Nucleus accumbens (tissue), 56 donors: ENCODE data around the gene MMP17.
"Not testable (repeated sequence)": the region's sequence is repeated elsewhere in the genome, so short reads cannot be mapped to it uniquely, and the experiment has no call there.

Experiments
- DNase-seq, 56 donors: peaks; one replicate each; lab custom pipeline; 2025; lab: John Stamatoyannopoulos, UW

Gene MMP17

DNA sequence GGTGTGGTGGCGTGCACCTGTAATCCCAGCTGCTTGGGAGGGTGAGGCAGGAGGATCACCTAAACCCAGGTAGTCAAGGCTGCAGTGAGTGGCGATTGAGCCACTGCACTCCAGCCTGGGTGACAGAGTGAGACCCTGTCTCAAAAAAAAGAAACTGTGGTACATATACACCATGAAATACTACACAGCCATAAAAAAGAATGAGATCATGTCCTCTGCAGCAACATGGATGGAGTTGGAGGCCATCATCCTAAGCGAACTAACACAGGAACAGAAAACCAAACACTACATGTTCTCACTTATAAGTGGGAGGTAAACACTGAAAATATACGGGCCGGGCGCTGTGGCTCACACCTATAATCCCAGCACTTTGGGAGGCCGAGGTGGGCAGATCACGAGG lies 63.5 kb downstream of the MMP17 start:
- DNase-seq, result not testable (repeated sequence)

DNA sequence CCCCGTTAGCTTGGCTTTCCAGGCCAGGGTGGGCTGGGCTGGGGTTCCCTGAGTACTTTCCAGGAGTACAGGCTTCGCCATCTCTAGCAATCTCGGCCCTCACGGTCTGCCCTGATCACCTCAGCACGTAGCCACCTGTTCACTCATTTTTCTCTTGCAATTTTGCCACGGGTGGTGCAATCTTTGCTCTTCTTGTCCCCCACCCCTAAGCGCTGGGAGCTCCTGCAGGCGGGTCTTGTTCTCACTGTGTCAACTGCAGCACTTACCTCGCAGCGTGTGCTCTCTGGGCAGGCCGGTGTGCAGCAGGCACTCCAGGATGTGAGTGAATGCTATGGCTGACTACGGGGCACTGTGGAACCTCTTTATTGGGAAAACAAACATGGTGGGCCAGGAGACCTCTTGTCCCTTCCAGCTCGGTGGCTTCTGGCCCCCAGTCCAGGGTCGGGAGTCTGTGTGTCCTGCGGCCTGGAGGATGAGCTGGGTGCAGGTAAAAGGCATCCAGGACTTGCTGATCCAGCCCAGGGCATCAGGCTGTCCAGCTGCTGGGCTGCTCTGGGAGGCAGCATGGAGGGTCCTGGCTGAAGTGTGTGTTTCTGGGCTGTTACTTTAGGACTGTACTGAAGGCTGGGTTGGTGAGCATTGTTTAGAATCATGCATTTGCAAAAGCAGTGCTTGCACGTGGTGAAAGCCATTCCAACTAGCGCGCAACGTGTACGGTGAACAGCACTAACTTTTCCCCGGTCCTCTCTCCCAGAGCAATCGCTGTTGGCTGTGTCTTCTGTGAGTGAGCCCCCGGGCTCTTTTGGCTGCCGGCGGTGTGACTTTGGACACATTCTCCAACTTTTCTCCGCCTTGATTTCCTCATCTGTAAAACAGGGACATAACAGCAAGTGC lies 64.8 kb downstream of the MMP17 start:
- DNase-seq, result no peak

DNA sequence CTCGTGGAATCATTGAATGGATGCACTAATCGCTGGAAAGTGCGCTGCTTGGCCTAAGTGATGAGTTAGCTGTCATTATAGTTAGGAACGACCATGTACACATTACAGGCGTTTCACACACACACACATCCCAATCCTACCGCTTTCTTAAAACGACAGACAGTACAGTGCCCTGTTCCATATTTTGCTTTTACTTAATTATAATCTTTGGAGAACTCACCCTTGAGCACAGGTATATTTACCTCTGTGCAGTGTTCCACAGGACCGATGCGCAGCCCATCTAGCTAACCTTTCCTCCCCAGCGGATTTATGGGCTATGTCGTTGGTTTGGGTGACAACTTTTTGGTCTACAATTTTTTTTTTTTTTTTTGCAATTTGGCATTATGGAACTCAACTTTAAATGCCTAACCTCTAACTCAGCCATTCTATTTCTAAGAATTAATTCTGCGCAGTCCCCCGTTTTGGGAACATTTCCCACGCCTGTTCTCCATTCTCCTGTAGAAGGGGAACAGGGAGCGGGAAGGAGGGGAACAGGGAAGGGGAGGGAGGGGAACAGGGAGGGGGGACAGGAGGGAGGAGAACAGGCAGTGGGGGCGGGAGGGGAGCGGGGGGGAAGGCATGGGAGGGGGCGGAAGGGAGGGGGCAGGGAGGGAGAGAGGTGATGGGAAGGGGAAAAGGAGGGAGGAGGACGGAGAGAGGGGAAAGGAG lies 65.6 kb downstream of the MMP17 start:
- DNase-seq, result peak in 4 of 56 donors; percentile 19 to 82 (median 72)

DNA sequence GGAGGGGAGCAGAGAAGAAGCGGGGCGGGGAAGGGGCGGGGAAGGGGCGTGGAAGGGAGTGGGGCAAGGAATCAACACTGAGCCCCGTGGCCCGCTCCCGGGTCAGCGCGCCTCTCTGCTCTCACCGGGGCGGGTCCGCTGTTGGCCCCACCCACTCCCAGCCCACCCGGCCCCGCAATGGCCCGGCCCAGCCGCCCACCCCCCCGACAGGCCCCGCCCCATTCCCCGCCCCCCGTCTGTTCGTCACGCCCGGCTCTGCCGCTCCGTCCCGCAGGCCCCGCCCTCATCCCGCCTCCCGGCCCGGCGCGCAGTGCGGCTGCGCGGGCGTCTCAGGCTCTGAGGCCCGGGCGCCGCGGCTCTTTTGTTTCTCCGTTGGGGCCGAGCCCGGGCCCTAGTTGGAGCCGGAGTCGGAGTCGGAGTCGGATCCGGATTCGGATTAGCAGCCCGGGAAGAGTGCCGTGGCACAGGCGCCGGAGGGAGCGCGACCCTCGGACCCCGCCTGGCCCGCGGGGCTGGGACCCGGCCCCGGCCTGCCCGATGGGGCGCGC lies 66.2 kb downstream of the MMP17 start, which contains the start of gene ULK1:
ULK1 (plus strand) TSS at position 310 of the 548 bp plus-strand sequence. CDS start 380 bp downstream, outside the sequence.
- DNase-seq, result peak; percentile 37 to 99 (median 91)

DNA sequence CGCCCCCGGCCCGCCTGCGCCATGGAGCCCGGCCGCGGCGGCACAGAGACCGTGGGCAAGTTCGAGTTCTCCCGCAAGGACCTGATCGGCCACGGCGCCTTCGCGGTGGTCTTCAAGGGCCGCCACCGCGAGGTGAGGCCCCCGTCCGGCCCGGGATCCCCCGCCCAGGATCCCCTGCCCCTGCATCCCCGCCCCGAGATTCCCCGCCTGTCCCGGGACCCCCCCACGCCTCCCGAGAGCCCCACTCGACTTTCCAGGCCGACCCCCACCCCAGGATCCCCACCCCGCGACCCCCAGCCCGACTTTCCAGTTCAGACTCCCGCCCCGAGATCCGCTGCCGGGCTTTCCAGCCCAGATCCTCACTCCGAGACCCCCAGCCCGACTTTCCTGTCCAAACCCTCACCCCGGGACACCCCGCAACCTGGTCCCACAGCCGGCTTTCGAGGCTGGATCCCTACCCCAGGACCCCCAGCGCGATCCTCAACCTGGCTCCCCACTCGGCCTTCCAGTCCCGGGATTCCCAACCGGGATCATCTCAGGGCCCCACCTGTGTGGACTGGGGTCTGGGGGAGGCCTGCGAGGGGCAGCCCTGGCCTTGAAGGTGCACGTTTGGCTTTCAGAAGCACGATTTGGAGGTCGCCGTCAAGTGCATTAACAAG lies 66.9 kb downstream of the MMP17 start:
- no peak for DNase-seq

DNA sequence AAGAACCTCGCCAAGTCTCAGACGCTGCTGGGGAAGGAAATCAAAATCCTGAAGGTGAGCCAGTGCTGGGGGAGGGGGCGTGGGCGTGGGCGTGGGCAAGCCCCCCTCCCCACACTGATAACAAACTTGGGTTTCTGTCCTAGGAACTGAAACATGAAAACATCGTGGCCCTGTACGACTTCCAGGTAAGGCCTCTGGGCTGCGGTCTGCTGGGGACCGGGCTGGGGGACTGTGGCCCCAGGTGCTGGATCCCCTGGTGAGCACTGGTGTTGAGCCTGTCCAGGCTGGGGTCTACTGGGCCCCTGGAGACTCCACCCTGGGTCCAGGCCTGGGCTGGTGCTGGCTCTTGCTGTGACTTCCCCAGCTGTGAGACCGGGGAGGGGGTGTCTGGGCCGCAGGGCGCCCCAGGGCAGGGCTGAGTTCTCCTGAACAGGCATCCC lies 67.5 kb downstream of the MMP17 start:
- peak in 1 of 56 donors; percentile 55 for DNase-seq

DNA sequence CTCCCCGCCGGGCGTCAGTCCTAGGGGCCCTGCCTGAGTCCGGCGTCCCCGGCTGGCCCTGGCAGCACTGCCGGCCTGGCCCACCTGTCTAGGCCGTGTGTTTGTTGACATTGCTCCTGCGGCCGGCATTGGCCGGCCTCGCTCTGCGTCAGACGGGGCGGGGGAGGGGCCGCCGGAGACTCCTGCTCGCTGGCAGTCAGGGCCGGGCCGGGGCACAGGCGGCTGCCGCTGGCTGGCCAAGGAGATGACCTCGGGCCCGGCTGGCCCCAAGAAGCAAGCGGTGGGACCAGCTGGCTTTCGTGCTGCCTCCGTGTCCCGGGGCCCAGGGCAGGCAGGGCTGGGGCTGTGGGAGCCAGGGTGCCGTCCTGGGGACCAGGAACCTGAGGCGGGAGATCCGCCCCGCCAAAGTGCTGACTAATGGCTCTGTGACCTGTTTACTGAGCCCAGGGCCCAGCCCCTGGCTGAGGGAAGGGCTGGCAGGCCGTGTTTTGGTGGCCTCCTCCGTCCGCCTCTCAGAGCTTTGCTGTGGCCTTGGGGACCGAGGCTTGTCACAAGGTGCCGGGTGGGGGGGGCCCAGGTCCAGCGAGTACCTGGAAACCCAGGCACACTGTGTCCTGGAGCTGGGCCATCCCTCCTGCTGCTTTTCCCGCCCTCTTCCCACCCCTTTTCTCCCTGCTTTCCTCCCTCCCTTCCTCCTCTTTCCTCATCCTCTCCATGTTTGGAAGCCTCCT lies 68.1 kb downstream of the MMP17 start:
- DNase-seq, result peak in 52 of 56 donors; percentile 18 to 88 (median 70)

DNA sequence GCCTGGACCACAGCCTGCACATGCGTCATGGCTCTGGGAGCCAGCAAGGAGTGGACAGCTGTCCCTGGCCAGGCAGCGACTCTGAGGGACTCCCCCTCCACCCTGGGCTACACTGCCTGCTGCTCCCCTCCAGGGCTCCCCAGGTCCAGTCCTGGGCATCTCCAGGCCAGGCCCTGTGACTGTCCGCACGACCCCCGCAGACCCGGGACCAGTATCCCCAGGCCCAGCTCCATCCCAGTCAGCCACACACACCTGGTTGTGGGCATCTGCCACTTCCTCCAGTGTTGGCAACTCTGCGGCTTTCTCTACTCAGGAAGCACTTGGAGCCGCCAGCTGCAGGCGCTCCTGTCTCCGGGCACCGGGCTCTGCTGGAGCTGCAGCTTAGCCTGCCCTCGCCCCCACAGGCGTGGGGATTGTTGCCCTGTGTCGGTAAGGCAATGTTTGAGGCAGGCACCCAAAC lies 68.6 kb downstream of the MMP17 start:
- peak in 24 of 56 donors; percentile 27 to 85 (median 68) for DNase-seq

DNA sequence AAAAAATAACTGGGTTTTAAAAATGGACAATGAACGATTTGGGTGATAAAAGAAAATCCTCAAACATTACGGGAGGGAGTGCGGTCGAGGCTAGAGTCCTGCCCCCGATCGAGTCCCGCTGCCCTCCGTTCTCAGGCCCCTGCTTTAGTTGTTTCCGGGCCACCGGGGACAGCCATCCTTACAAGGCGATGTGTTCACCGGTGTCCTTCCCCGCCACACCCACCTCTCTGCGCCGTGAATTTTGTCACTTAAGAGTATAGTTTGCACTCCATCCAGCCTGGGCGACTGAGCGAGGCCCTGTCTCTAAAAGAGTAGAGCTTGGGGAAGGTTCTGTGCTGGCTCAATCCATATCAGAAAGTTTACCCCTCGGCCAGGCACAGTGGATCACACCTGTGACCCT lies 69.1 kb downstream of the MMP17 start:
- no peak for DNase-seq

DNA sequence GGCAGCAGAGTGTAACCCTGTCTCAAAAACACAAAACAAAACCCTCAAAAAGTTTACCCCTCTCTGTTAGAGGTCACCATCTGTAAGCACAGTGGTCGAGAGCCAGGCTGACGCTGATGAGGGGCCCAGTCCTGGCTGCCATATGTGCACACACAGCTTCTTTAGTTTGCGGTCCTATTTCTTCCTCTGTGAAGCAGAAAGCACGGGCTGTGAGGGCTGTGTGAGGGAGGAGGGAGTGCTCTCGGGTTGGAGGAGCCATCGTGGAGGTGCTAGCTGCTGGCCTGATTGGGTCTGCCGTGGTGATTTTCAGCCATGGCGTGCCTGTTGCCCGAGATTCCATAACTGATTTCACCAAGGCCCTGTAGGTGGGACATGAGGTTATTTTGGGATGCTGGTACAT lies 69.7 kb downstream of the MMP17 start:
- no peak for DNase-seq

DNA sequence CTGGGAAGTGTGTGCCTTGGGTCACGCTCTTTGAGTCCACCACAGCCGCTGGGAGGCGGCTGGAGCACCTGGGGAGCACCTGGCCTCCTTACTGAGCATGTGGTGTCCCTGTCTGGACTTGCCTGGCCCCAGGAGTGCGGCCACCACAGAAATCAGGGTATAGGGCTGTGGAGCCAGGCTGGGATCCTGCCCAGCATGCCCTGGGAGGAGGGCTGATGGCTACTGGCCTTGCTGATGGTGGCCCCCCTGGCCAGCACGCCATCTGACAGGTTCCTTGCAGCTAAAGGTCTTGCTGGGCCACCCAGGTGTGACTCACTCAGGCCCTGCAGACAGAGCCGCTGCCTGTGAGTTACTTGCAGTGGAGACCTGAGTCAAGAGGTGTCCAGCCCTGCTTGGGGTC lies 72.2 kb downstream of the MMP17 start:
- no peak for DNase-seq
